GM18520 (cell line): Measurements from ENCODE around the gene SLC4A2.

ENCODE experiments used
- ATAC-seq: cut with Tn5 transposase; IDR thresholded peaks from one replicate; pipeline ENCODE4 v1.9.1; 2021; ENCODE audit not compliant: unreplicated experiment

The SLC4A2 gene

GRCh38 chr7:151061213-151062110 lies 2.1 kb downstream of the SLC4A2 start:
- ATAC-seq, result no peak

GRCh38 chr7:151062111-151062398 lies 2.7 kb downstream of the SLC4A2 start:
- no peak for ATAC-seq

GRCh38 chr7:151062399-151063211 lies 3.2 kb downstream of the SLC4A2 start:
- ATAC-seq, result no peak

- no peak for ATAC-seq
Observed at GRCh38 chr7:151063212-151063561, 3.8 kb downstream of the SLC4A2 start.

GRCh38 chr7:151064454-151064853 lies 5.1 kb downstream of the SLC4A2 start:
- no peak for ATAC-seq

- ATAC-seq, result no peak
Observed at GRCh38 chr7:151064993-151065392, 5.6 kb downstream of the SLC4A2 start.

- no peak for ATAC-seq
Observed at GRCh38 chr7:151065516-151065915, 6.1 kb downstream of the SLC4A2 start.

GRCh38 chr7:151066273-151066974 lies 7.0 kb downstream of the SLC4A2 start:
- ATAC-seq, result no peak

GRCh38 chr7:151068069-151068773 lies 8.8 kb downstream of the SLC4A2 start:
- ATAC-seq, result no peak

- no peak for ATAC-seq
Observed at GRCh38 chr7:151069841-151070573, 10.6 kb downstream of the SLC4A2 start.

- ATAC-seq, result no peak
Observed at GRCh38 chr7:151070574-151070960, 11.2 kb downstream of the SLC4A2 start.

- ATAC-seq, result no peak
Observed at GRCh38 chr7:151071032-151071866, 11.9 kb downstream of the SLC4A2 start.

GRCh38 chr7:151073990-151074389 lies 14.6 kb downstream of the SLC4A2 start:
- no peak for ATAC-seq

- no peak for ATAC-seq
Observed at GRCh38 chr7:151074817-151075661, 15.7 kb downstream of the SLC4A2 start.

- ATAC-seq, result no peak
Observed at GRCh38 chr7:151075662-151075971, 16.2 kb downstream of the SLC4A2 start.

- ATAC-seq, result no peak
Observed at GRCh38 chr7:151075978-151076426, 16.6 kb downstream of the SLC4A2 start.

GRCh38 chr7:151076863-151077704 lies 17.7 kb downstream of the SLC4A2 start:
- ATAC-seq, result no peak

GRCh38 chr7:151077705-151078232 lies 18.4 kb downstream of the SLC4A2 start:
- ATAC-seq, result no peak
